Panc1 (cell line): ENCODE measurements around the gene OVOL2.

ENCODE experiments used
- POLR2AphosphoS5 ChIP-seq: IDR thresholded peaks from 2 replicates; pipeline ENCODE4 v1.6.1; 2012; ENCODE audit warnings: mild to moderate bottlenecking, low read depth, low read length, moderate library complexity
- TF ChIP-seq, protein P1 (sequence below), 2 experiments: IDR thresholded peaks; 2 replicates each; pipeline ENCODE4 v1.6.1; 2011 to 2012; ENCODE audit warnings: low read depth in 2 of 2, control low read depth in 1 of 2, low read length in 1 of 2, mild to moderate bottlenecking in 1 of 2, moderate library complexity in 1 of 2; ENCODE audit not compliant: insufficient read depth in 1 of 2
- TF ChIP-seq, protein P2 (sequence below): fragments of 450-650 bp; IDR thresholded peaks from 2 replicates; pipeline ENCODE4 v1.5.1; 2017; ENCODE audit warnings: mild to moderate bottlenecking

DNA sequence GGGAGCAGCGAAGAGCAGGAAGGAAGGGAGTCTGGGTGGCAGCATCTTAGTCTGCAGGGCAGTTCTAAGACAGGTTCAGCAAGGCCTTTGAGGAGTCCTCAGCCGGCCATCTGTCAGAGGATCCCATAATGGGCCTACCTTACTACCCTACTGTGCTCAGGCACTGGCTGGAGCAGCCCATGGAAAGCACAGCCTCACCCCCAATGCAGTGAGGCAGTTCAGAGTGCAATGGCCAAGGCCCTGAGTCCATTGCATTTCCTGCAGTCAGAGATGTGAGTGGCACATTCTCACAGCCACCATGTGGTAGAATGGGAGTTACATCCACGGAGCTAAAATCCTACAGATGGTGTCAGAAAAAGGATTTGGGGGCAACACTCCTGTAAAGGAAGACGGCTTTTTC, 19.4 kb upstream of the OVOL2 start:
- TF ChIP-seq, protein P1, sequence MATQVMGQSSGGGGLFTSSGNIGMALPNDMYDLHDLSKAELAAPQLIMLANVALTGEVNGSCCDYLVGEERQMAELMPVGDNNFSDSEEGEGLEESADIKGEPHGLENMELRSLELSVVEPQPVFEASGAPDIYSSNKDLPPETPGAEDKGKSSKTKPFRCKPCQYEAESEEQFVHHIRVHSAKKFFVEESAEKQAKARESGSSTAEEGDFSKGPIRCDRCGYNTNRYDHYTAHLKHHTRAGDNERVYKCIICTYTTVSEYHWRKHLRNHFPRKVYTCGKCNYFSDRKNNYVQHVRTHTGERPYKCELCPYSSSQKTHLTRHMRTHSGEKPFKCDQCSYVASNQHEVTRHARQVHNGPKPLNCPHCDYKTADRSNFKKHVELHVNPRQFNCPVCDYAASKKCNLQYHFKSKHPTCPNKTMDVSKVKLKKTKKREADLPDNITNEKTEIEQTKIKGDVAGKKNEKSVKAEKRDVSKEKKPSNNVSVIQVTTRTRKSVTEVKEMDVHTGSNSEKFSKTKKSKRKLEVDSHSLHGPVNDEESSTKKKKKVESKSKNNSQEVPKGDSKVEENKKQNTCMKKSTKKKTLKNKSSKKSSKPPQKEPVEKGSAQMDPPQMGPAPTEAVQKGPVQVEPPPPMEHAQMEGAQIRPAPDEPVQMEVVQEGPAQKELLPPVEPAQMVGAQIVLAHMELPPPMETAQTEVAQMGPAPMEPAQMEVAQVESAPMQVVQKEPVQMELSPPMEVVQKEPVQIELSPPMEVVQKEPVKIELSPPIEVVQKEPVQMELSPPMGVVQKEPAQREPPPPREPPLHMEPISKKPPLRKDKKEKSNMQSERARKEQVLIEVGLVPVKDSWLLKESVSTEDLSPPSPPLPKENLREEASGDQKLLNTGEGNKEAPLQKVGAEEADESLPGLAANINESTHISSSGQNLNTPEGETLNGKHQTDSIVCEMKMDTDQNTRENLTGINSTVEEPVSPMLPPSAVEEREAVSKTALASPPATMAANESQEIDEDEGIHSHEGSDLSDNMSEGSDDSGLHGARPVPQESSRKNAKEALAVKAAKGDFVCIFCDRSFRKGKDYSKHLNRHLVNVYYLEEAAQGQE (IDR thresholded peaks at IDR 0.05; ENCODE audit: insufficient read depth in 1 of 2, low read depth in 2 of 2, low read length in 1 of 2): no peak
- TF ChIP-seq, protein P2, sequence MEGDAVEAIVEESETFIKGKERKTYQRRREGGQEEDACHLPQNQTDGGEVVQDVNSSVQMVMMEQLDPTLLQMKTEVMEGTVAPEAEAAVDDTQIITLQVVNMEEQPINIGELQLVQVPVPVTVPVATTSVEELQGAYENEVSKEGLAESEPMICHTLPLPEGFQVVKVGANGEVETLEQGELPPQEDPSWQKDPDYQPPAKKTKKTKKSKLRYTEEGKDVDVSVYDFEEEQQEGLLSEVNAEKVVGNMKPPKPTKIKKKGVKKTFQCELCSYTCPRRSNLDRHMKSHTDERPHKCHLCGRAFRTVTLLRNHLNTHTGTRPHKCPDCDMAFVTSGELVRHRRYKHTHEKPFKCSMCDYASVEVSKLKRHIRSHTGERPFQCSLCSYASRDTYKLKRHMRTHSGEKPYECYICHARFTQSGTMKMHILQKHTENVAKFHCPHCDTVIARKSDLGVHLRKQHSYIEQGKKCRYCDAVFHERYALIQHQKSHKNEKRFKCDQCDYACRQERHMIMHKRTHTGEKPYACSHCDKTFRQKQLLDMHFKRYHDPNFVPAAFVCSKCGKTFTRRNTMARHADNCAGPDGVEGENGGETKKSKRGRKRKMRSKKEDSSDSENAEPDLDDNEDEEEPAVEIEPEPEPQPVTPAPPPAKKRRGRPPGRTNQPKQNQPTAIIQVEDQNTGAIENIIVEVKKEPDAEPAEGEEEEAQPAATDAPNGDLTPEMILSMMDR: no peak
- TF ChIP-seq POLR2AphosphoS5: no peak
